Calu3 (cell line): ENCODE measurements around the gene TXNL1. TPM values are rescaled to one million over a fixed set of nuclear protein-coding genes. Genes with fewer than 3 reads are reported as not detected.
"Not testable (repeated sequence)": the region's sequence is repeated elsewhere in the genome, so short reads cannot be mapped to it uniquely, and the experiment has no call there.

Experiments
- BruUV-seq: library from RNA; stranded (reverse); fragments of 400-500 nt; replicated peaks from 2 replicates; lab custom pipeline; 2021; lab: Mats Ljungman, UMichigan
- CTCF ChIA-PET: fragments of 300-600 bp; sonication (Branson Sonifier 250); formaldehyde crosslinking; loops from one replicate; lab custom pipeline; 2022; ENCODE audit warnings: antibody characterized with exemption; lab: Charles Lee
- DNase-seq: peaks from one replicate; pipeline ENCODE4 v3.0.0; 2022
- H3K27ac Mint-ChIP-seq: one replicate; pipeline ENCODE4 v1.8.0; 2022; ENCODE audit warnings: mixed read lengths; ENCODE audit not compliant: unreplicated experiment
- H3K27me3 Mint-ChIP-seq: one replicate; pipeline ENCODE4 v1.8.0; 2022; ENCODE audit warnings: mixed read lengths; ENCODE audit not compliant: unreplicated experiment
- H3K36me3 Mint-ChIP-seq: one replicate; pipeline ENCODE4 v1.8.0; 2022; ENCODE audit warnings: mild to moderate bottlenecking, moderate library complexity, mixed read lengths; ENCODE audit not compliant: insufficient read depth, unreplicated experiment
- H3K4me1 Mint-ChIP-seq: one replicate; pipeline ENCODE4 v1.8.0; 2022; ENCODE audit warnings: mild to moderate bottlenecking, low read depth, mixed read lengths; ENCODE audit not compliant: unreplicated experiment
- H3K4me3 Mint-ChIP-seq: one replicate; pipeline ENCODE4 v1.8.0; 2022; ENCODE audit warnings: mild to moderate bottlenecking, low read depth, moderate library complexity, mixed read lengths; ENCODE audit not compliant: unreplicated experiment
- H3K9me3 Mint-ChIP-seq: one replicate; pipeline ENCODE4 v1.8.0; 2022; ENCODE audit warnings: low read depth, mixed read lengths; ENCODE audit not compliant: unreplicated experiment
- intact Hi-C: fragments of 100-400 bp; cut with micrococcal nuclease; formaldehyde crosslinking; loops from one replicate; pipeline ENCODE4 v1.10.0; 2022; ENCODE audit not compliant: unreplicated experiment
- total RNA-seq: library from RNA; stranded (reverse); gene quantifications from 2 replicates; pipeline ENCODE4 v1.2.3, GENCODE V29; 2022
- TF ChIP-seq, protein P1 (sequence below): fragments of 200-600 bp; IDR thresholded peaks from one replicate; pipeline ENCODE4 v1.8.0; 2022; ENCODE audit warnings: antibody characterized with exemption; ENCODE audit not compliant: unreplicated experiment

Gene TXNL1
- total RNA-seq, 1 experiment from 2014 or later, result 98.1 TPM

DNA sequence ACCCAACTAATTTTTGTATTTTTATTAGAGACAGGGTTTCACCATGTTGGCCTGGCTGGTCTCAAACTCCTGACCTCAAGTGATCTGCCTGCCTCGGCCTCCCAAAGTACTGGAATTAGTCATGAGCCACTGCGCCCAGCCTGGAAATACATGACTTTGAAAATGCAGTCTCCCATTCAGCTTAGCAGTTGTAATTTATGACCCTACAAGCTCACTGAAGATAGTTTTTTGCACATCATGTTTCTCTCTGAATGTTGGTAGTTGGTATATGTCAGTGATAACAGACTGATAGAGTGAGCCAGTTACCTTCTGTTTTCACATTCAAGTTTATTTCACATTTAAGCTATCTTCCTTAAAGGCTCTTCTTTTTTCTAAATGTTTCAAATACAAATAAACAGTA is 19.9 kb upstream of the TXNL1 start:
- TF ChIP-seq, protein P1, sequence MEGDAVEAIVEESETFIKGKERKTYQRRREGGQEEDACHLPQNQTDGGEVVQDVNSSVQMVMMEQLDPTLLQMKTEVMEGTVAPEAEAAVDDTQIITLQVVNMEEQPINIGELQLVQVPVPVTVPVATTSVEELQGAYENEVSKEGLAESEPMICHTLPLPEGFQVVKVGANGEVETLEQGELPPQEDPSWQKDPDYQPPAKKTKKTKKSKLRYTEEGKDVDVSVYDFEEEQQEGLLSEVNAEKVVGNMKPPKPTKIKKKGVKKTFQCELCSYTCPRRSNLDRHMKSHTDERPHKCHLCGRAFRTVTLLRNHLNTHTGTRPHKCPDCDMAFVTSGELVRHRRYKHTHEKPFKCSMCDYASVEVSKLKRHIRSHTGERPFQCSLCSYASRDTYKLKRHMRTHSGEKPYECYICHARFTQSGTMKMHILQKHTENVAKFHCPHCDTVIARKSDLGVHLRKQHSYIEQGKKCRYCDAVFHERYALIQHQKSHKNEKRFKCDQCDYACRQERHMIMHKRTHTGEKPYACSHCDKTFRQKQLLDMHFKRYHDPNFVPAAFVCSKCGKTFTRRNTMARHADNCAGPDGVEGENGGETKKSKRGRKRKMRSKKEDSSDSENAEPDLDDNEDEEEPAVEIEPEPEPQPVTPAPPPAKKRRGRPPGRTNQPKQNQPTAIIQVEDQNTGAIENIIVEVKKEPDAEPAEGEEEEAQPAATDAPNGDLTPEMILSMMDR, result no peak
- Mint-ChIP-seq H3K4me3 (no peak overlapping the region), H3K36me3 (no peaks in the 10 kb centered on the region), H3K9me3 (no peaks in the 10 kb centered on the region), H3K27ac (no peak overlapping the region), H3K27me3 (no peaks in the 10 kb centered on the region), H3K4me1 (peaks cover 7% of the 10 kb centered on the region)
- DNase-seq, result no peak
- intact Hi-C loops, result no loop called here
- CTCF ChIA-PET, result no interaction called here
- no TSS peak for BruUV-seq

DNA sequence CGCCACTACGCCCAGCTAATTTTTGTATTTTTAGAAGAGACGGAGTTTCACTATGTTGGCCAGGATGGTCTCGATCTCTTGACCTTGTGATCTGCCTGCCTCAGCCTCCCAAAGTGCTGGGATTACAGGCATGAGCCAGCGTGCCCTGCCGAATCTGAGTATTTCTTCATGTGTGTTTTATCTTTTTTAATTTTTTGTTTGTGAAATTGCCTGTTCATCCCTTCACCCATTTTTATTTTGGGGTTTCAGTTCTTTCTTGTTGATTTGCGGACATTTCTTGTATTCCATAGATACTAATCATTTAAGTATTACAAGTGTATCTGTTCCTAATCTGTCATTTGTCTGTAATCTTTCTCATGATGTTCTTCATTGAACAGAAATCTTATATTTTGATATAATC is 15.9 kb upstream of the TXNL1 start:
- H3K4me3 Mint-ChIP-seq, H3K27me3 Mint-ChIP-seq, intact Hi-C loops, DNase-seq, CTCF ChIA-PET, BruUV-seq, H3K27ac Mint-ChIP-seq, H3K9me3 Mint-ChIP-seq: not testable (repeated sequence)
- Mint-ChIP-seq H3K4me1 (peaks cover 23% of the 10 kb centered on the region), H3K36me3 (peaks cover 16% of the 10 kb centered on the region)

DNA sequence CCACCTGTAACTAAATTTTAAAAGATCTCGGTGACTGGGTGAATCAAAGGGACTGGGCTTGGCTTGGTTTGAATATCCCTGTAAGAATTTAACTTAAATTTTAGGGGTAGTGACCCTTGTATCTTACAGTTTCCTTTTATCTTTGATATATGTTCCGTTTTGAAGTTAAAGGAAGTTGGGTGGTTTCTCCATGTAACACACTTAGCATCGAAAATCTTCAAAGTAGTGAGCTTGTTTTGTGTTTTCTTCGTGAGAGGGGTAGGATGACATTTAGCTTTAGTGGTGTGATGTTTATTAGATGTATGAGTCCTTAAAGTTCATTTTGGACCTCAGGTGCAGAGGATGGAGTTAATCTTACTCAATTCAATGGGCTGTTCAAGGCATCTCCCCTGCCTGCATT is 14.4 kb upstream of the TXNL1 start:
- H3K9me3 Mint-ChIP-seq, result peaks cover 3% of the 10 kb centered on the region
- H3K36me3 Mint-ChIP-seq, result peaks cover 16% of the 10 kb centered on the region
- H3K4me3 Mint-ChIP-seq, result no peak overlapping the region

DNA sequence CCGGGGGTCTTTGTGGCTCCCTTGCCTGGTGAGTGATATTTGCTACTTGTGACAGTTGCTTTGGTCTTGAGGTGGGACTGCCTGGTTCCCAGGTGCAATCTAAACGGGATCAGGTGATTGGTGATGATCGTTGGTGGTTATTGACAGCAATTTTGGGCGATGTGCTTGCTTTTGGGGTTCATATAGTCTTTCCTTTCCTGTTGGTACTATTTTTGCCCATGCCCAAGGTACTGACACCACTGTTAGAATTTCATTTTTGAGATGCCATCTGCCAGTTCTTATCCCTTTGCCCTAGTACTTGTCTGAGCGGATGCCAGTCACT is 13.3 kb upstream of the TXNL1 start:
- Mint-ChIP-seq H3K27ac (peak overlapping the region; percentile 58), H3K36me3 (peaks cover 16% of the 10 kb centered on the region), H3K27me3 (no peaks in the 10 kb centered on the region), H3K9me3 (peaks cover 3% of the 10 kb centered on the region), H3K4me3 (peak overlapping the region; percentile 72), H3K4me1 (peaks cover 23% of the 10 kb centered on the region)
- intact Hi-C loops, result no loop called here
- BruUV-seq, result no TSS peak
- CTCF ChIA-PET, result interaction anchor here (0.5 to 1.5 kb wide), 3 partner anchors 16 to 1665 kb away, joined by 3 read pairs; no protein-coding TSS in a partner anchor
- DNase-seq, result no peak
- TF ChIP-seq, protein P1, result no peak

More for the DNA sequence above, 14.4 kb upstream of the TXNL1 start:
- TF ChIP-seq, protein P1, result no peak
- intact Hi-C loops, result no loop called here
- Mint-ChIP-seq H3K27me3 (no peaks in the 10 kb centered on the region), H3K4me1 (peaks cover 23% of the 10 kb centered on the region), H3K27ac (no peak overlapping the region)
- no TSS peak for BruUV-seq
- CTCF ChIA-PET, result no interaction called here
- DNase-seq, result no peak

DNA sequence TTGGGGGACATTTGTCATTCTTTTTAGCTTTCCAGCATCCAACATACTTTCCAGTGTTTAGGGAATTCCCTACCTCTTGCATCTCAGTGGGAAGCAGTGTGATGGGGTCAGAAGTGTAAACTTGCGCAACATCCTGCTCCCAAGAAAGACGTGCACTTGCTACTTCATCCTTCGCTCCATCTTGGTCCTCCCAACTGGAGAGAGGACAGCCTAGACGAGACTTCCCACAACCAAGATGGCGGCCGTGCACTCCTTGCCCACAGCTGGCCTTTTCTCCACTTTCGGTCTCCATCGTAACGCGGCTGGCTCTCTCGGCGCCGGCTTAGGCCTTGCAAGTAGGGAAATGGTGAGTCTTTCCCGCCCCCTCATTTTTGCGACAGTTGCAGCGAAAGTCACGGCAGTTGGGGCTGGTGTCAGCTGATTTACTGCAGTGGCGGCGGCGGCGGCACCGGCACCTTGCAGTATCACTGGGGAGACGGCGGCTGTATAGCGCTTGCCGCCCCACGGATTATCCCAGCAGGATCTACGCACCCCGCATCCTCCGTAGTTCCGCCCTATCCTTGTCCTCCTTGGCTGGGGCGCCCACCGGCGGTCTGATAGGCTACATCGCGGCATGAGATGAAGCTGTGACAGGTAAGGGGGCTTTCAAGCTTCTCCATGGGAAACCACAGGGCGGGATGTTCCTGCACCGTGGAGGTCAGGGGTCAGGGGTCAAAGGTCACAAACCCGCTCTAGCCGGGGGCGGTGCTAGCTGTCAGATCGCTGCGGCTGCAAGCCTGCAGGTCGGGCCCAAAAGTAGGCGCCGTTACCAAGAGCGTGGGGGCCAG is 12.8 kb upstream of the TXNL1 start, which contains the start of gene WDR7:
TSS of gene WDR7 (plus strand) at position 416 of the 827 bp plus-strand sequence. CDS start 21,157 bp downstream, outside the sequence.
- H3K36me3 Mint-ChIP-seq, result peaks cover 16% of the 10 kb centered on the region
- DNase-seq, result peak; percentile 94
- TF ChIP-seq, protein P1, result no peak
- CTCF ChIA-PET, result interaction anchor here (0.5 to 1.5 kb wide), 3 partner anchors 13 to 193 kb away, joined by 3 to 4 read pairs (median 3); no protein-coding TSS in a partner anchor
- peaks cover 23% of the 10 kb centered on the region for H3K4me1 Mint-ChIP-seq
- peak within 1 kb of the TSS; percentile 72 for H3K4me3 Mint-ChIP-seq
- peak within 1 kb of the TSS; percentile 58 for H3K27ac Mint-ChIP-seq
- no peaks in the 10 kb centered on the region for H3K27me3 Mint-ChIP-seq
- intact Hi-C loops, result no loop called here
- H3K9me3 Mint-ChIP-seq, result peaks cover 3% of the 10 kb centered on the region
- no TSS peak for BruUV-seq
